AG08395 (cell line): ENCODE measurements around the gene CHPT1.

Source experiments
- DNase-seq: peaks from one replicate; pipeline ENCODE4 v3.0.0; 2012; ENCODE audit warnings: mixed read lengths, low spot score

CHPT1 gene

GRCh38 chr12:101763246-101763931 lies 65.9 kb downstream of the CHPT1 start:
- DNase-seq: no peak

- DNase-seq: no peak
These were observed 66.8 kb downstream of the CHPT1 start for GRCh38 chr12:101764051-101764792.

GRCh38 chr12:101767537-101767936 lies 70.1 kb downstream of the CHPT1 start:
- no peak for DNase-seq

- DNase-seq: no peak
These were observed 71.3 kb downstream of the CHPT1 start for GRCh38 chr12:101768781-101769180.

- DNase-seq: no peak
These were observed 72.4 kb downstream of the CHPT1 start for GRCh38 chr12:101769865-101770264.

GRCh38 chr12:101772012-101772775 lies 74.8 kb downstream of the CHPT1 start:
- DNase-seq: no peak

GRCh38 chr12:101773650-101774162 lies 76.3 kb downstream of the CHPT1 start:
- peak; percentile 79 for DNase-seq

- no peak for DNase-seq
These were observed 78.4 kb downstream of the CHPT1 start for GRCh38 chr12:101775816-101776215.

- no peak for DNase-seq
These were observed 80.0 kb downstream of the CHPT1 start for GRCh38 chr12:101777485-101777884.

- DNase-seq: no peak
These were observed 80.5 kb downstream of the CHPT1 start for GRCh38 chr12:101777978-101778377.
